B cell (primary cell): ENCODE measurements around the gene FANCD2OS. TPM values are rescaled to one million over a fixed set of nuclear protein-coding genes. Genes with fewer than 3 reads are reported as not detected.

Experiments
- ATAC-seq: fragments of 200-7000 bp; cut with Tn5 transposase; one replicate; pipeline ENCODE4 v1.10.0; 2021; ENCODE audit warnings: low read depth, mild to moderate bottlenecking, moderate number of reproducible peaks, moderate library complexity
- CTCF ChIA-PET: fragments of 350-600 bp; sonication (Branson Sonifier 250); formaldehyde crosslinking; loops from one replicate; lab custom pipeline; 2021; ENCODE audit warnings: antibody characterized with exemption, inconsistent platforms; lab: Charles Lee
- POLR2A ChIA-PET: fragments of 350-600 bp; sonication (Branson Sonifier 250); formaldehyde crosslinking; loops from one replicate; lab custom pipeline; 2021; ENCODE audit warnings: antibody characterized with exemption; lab: Charles Lee
- DNase-seq: peaks from one replicate; pipeline ENCODE4 v3.0.0; 2013
- H2AFZ ChIP-seq: 2 replicates; pipeline ENCODE4 v1.6.1; 2012; ENCODE audit warnings: mild to moderate bottlenecking, low read depth, low read length; ENCODE audit not compliant: insufficient read depth, poor library complexity, severe bottlenecking
- H3K27ac ChIP-seq, 2 donors: 1 replicate in 1 of 2; 2 replicates in 1 of 2; pipeline ENCODE4 v1.5.1; 2012 to 2013; ENCODE audit warnings: low read length in 2 of 2, mild to moderate bottlenecking in 2 of 2, moderate library complexity in 1 of 2
- H3K27me3 ChIP-seq, 4 experiments: fragments of 200-600 bp in 1 of 4; sonication (generic) in 1 of 4; replicated peaks in 1 of 4; 1 replicate in 2 of 4; 2 replicates in 2 of 4; pipeline versions ENCODE4 v1.6.1 to v1.7.0; 2013 to 2016; ENCODE audit warnings: low read length in 3 of 4, mild to moderate bottlenecking in 2 of 4, mixed read lengths in 1 of 4, moderate library complexity in 1 of 4; ENCODE audit not compliant: insufficient read depth in 4 of 4, control insufficient read depth in 3 of 4; ENCODE audit errors: control extremely low read depth in 1 of 4
- H3K36me3 ChIP-seq, 2 experiments: replicated peaks in 1 of 2; 1 replicate in 1 of 2; 2 replicates in 1 of 2; pipeline versions ENCODE4 v1.6.1 to v1.7.1; 2013; ENCODE audit warnings: low read length in 1 of 2; ENCODE audit not compliant: insufficient read depth in 2 of 2, control insufficient read depth in 1 of 2; ENCODE audit errors: control extremely low read depth in 1 of 2, extremely low read depth in 1 of 2
- H3K4me1 ChIP-seq, 2 donors: fragments of 200-600 bp in 1 of 2; sonication (generic) in 1 of 2; 1 replicate in 1 of 2; 2 replicates in 1 of 2; pipeline versions ENCODE4 v1.5.1 to v1.6.1; 2013 to 2017; ENCODE audit warnings: low read length in 2 of 2; ENCODE audit not compliant: control insufficient read depth in 2 of 2, insufficient read depth in 2 of 2
- H3K4me2 ChIP-seq: replicated peaks from 2 replicates; pipeline ENCODE3; 2012; ENCODE audit warnings: mild to moderate bottlenecking, low read depth, low read length; ENCODE audit not compliant: poor library complexity, severe bottlenecking
- H3K4me3 ChIP-seq, 5 experiments: fragments of 200-600 bp in 1 of 5; sonication (generic) in 1 of 5; 1 replicate in 3 of 5; 2 replicates in 2 of 5; pipeline versions ENCODE4 v1.5.1 to v1.7.0; 2011 to 2016; ENCODE audit warnings: low read length in 4 of 5, mild to moderate bottlenecking in 4 of 5, low read depth in 2 of 5, control low read depth in 1 of 5, moderate library complexity in 1 of 5; ENCODE audit not compliant: insufficient read depth in 1 of 5; ENCODE audit errors: control extremely low read depth in 1 of 5, extremely low read depth in 1 of 5
- H3K79me2 ChIP-seq: fragments of 200-600 bp; sonication (generic); one replicate; pipeline ENCODE4 v1.6.0; 2016; ENCODE audit warnings: low read length; ENCODE audit not compliant: control insufficient read depth, insufficient read depth
- H3K9ac ChIP-seq: fragments of 200-600 bp; sonication (generic); 2 replicates; pipeline ENCODE4 v1.6.1; 2017; ENCODE audit warnings: mild to moderate bottlenecking, low read length, moderate library complexity
- H3K9me3 ChIP-seq, 3 donors: one replicate each; pipeline versions ENCODE4 v1.6.1 to v1.7.1; 2013; ENCODE audit warnings: low read length in 2 of 3; ENCODE audit not compliant: control insufficient read depth in 2 of 3, insufficient read depth in 1 of 3; ENCODE audit errors: control extremely low read depth in 1 of 3
- H4K20me1 ChIP-seq: 2 replicates; pipeline ENCODE4 v1.6.0; 2012; ENCODE audit warnings: mild to moderate bottlenecking, low read length; ENCODE audit not compliant: insufficient read depth, control insufficient read depth, poor library complexity, severe bottlenecking
- H3K27ac Mint-ChIP-seq: one replicate; pipeline ENCODE4 v1.8.0; 2021; ENCODE audit warnings: mixed read lengths
- H3K27me3 Mint-ChIP-seq: one replicate; pipeline ENCODE4 v1.8.0; 2021; ENCODE audit warnings: mixed read lengths
- H3K4me1 Mint-ChIP-seq: one replicate; pipeline ENCODE4 v1.8.0; 2021; ENCODE audit warnings: mixed read lengths
- H3K4me3 Mint-ChIP-seq: one replicate; pipeline ENCODE4 v1.8.0; 2021; ENCODE audit warnings: mixed read lengths
- H3K9me3 Mint-ChIP-seq: one replicate; pipeline ENCODE4 v1.8.0; 2022; ENCODE audit warnings: mixed read lengths; ENCODE audit not compliant: insufficient read depth
- EZH2 ChIP-seq: IDR thresholded peaks from 2 replicates; pipeline ENCODE4 v1.6.1; 2012; ENCODE audit warnings: borderline replicate concordance, low read depth, mild to moderate bottlenecking, moderate library complexity, low read length; ENCODE audit not compliant: insufficient read depth, poor library complexity, severe bottlenecking
- WGBS: methylation state at CpG from one replicate; pipeline ENCODE4 v1.1.5; 2013; ENCODE audit warnings: missing lambda C conversion rate; ENCODE audit not compliant: insufficient coverage; 5-methylcytosine and 5-hydroxymethylcytosine counted together
- intact Hi-C: fragments of 100-400 bp; cut with micrococcal nuclease; formaldehyde crosslinking; loops from one replicate; pipeline ENCODE4 v1.10.0; 2022
- polyA plus RNA-seq: library from polyadenylated mRNA; depleted of rRNA; stranded (reverse); fragments of >200 nt; gene quantifications from 2 replicates; pipeline ENCODE4 v1.2.3, GENCODE V29; 2012
- total RNA-seq, 2 donors: library from RNA; stranded (reverse); fragments of 120-200 nt in 1 of 2; gene quantifications; 1 replicate in 1 of 2; 2 replicates in 1 of 2; pipeline versions ENCODE4 v1.2.3 to v1.2.4, GENCODE V29; 2013 to 2022
- TF ChIP-seq, protein P1 (sequence below): fragments of 200-600 bp; IDR thresholded peaks from one replicate; pipeline ENCODE4 v1.8.0; 2022; ENCODE audit warnings: antibody characterized with exemption, mild to moderate bottlenecking

Gene FANCD2OS
- total and polyA plus RNA-seq, 2 donors (not counting 1 experiment from before 2014, with no cell fraction given), result not detected

DNA sequence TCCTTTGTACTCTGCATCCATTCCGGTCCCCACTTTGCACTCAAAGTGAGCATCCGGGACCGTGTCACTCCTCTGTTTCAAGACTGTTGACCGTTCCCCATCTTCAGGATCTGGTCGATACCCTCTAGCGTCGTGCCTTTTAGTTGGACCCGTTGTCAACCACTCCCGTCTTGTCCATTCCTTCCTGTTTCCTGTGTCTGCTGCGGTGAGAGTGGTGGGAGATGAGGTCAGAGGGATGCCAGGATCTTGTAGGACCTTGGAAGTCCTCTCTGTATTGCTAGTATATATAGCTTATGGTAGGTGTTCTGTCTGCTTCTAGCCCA lies 8.0 kb upstream of the FANCD2OS start:
- Histone ChIP-seq H3K4me3 (peak overlapping the region; percentile 61 to 96 (median 84)), H3K9me3 (no peaks in the 10 kb centered on the region), H4K20me1 (peaks cover 41% of the 10 kb centered on the region), H3K27ac (peak overlapping the region; percentile 48 to 85), H3K4me2 (peak overlapping the region; percentile 92), H3K79me2 (peaks cover 56% of the 10 kb centered on the region), H3K4me1 (peaks cover 16 to 27% of the 10 kb centered on the region in 2 donors), H3K36me3 (peaks cover 0 to 5% of the 10 kb centered on the region in 2 experiments), H2AFZ (peak overlapping the region; percentile 88), H3K9ac (peak overlapping the region; percentile 88), H3K27me3 (no peaks in the 10 kb centered on the region)
- DNase-seq (no peak), ATAC-seq (no peak)
- H3K4me3 Mint-ChIP-seq, result peak overlapping the region; percentile 94
- ChIA-PET POLR2A (interaction anchor here (0.6 to 2.3 kb wide), 3 partner anchors 25 to 98 kb away, joined by 3 to 6 read pairs (median 5); partner anchors contain the start of gene VHL), CTCF (interaction anchor here (0.7 to 1.4 kb wide), 2 partner anchors 110 to 183 kb away, joined by 3 to 4 read pairs; no protein-coding TSS in a partner anchor)
- no peaks in the 10 kb centered on the region for H3K27me3 Mint-ChIP-seq
- peaks cover 38% of the 10 kb centered on the region for H3K4me1 Mint-ChIP-seq
- WGBS, result 0% methylated on average over 8 of the region's 10 CpGs
- intact Hi-C loops, result loop anchor here (10.0 kb wide), 1 partner anchor 381 kb away; the partner anchor contains the start of gene BRPF1
- no peaks in the 10 kb centered on the region for H3K9me3 Mint-ChIP-seq
- peak overlapping the region; percentile 97 for H3K27ac Mint-ChIP-seq
- TF ChIP-seq, protein P1, sequence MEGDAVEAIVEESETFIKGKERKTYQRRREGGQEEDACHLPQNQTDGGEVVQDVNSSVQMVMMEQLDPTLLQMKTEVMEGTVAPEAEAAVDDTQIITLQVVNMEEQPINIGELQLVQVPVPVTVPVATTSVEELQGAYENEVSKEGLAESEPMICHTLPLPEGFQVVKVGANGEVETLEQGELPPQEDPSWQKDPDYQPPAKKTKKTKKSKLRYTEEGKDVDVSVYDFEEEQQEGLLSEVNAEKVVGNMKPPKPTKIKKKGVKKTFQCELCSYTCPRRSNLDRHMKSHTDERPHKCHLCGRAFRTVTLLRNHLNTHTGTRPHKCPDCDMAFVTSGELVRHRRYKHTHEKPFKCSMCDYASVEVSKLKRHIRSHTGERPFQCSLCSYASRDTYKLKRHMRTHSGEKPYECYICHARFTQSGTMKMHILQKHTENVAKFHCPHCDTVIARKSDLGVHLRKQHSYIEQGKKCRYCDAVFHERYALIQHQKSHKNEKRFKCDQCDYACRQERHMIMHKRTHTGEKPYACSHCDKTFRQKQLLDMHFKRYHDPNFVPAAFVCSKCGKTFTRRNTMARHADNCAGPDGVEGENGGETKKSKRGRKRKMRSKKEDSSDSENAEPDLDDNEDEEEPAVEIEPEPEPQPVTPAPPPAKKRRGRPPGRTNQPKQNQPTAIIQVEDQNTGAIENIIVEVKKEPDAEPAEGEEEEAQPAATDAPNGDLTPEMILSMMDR, result no peak
- no peak for TF ChIP-seq EZH2
